Astrocyte (in vitro differentiated cells and primary cell): ENCODE measurements around the gene ZNF124.

ENCODE experiments used
- CTCF ChIP-seq: IDR thresholded peaks from 2 replicates; pipeline ENCODE4 v1.5.1; 2011; ENCODE audit warnings: low read depth, mild to moderate bottlenecking, inconsistent platforms, low read length, moderate library complexity; ENCODE audit not compliant: insufficient read depth
- EZH2 ChIP-seq: IDR thresholded peaks from 2 replicates; pipeline ENCODE4 v1.6.1; 2012; ENCODE audit warnings: mild to moderate bottlenecking, low read length, inconsistent platforms; ENCODE audit not compliant: insufficient read depth

GRCh38 chr1:247164694-247165093, 7.1 kb downstream of the ZNF124 start:
- TF ChIP-seq CTCF, result no peak
- no peak for TF ChIP-seq EZH2
